A673 (cell line): ENCODE measurements around the gene ATP2B2. TPM values are rescaled to one million over a fixed set of nuclear protein-coding genes. Genes with fewer than 3 reads are reported as not detected.

ENCODE experiments used
- BruUV-seq: library from RNA; stranded (reverse); fragments of 400-500 nt; replicated peaks from 2 replicates; lab custom pipeline; 2021; lab: Mats Ljungman, UMichigan
- CTCF ChIA-PET: fragments of 300-600 bp; sonication (Branson Sonifier 250); formaldehyde crosslinking; loops from one replicate; lab custom pipeline; 2022; ENCODE audit warnings: antibody characterized with exemption; lab: Charles Lee
- POLR2A ChIA-PET: fragments of 300-600 bp; sonication (Branson Sonifier 250); formaldehyde crosslinking; loops from one replicate; lab custom pipeline; 2022; ENCODE audit warnings: antibody characterized with exemption; ENCODE audit not compliant: low non-redundant PET; lab: Charles Lee
- DNase-seq: peaks from one replicate; pipeline ENCODE4 v3.0.0-alpha.2; 2015; ENCODE audit warnings: low spot score
- H3K27ac ChIP-seq: fragments of 200-600 bp; sonication (generic); 2 replicates; pipeline ENCODE4 v1.5.1; 2016; ENCODE audit warnings: mixed run types, low read depth, mild to moderate bottlenecking, mixed read lengths, antibody characterized with exemption, low read length; ENCODE audit not compliant: poor library complexity, severe bottlenecking
- H3K27me3 ChIP-seq: fragments of 200-600 bp; sonication (generic); replicated peaks from 2 replicates; pipeline ENCODE4 v1.6.1; 2017; ENCODE audit warnings: mixed run types, low read depth, mild to moderate bottlenecking, mixed read lengths, antibody characterized with exemption, low read length; ENCODE audit not compliant: insufficient read depth, poor library complexity
- H3K36me3 ChIP-seq: fragments of 200-600 bp; sonication (generic); 2 replicates; pipeline ENCODE4 v1.6.1; 2016; ENCODE audit warnings: mixed run types, mild to moderate bottlenecking, mixed read lengths, antibody characterized with exemption, low read length; ENCODE audit not compliant: insufficient read depth, poor library complexity, severe bottlenecking
- H3K4me1 ChIP-seq: fragments of 200-600 bp; sonication (generic); 2 replicates; pipeline ENCODE4 v1.6.1; 2017; ENCODE audit warnings: mixed run types, mild to moderate bottlenecking, mixed read lengths, antibody characterized with exemption, low read length; ENCODE audit not compliant: insufficient read depth, poor library complexity, severe bottlenecking
- H3K4me3 ChIP-seq: fragments of 200-600 bp; sonication (generic); 2 replicates; pipeline ENCODE4 v1.5.1; 2016; ENCODE audit warnings: low read depth, mixed run types, mild to moderate bottlenecking, mixed read lengths, low read length; ENCODE audit not compliant: poor library complexity, severe bottlenecking
- H3K9me3 ChIP-seq: fragments of 200-600 bp; sonication (generic); 2 replicates; pipeline ENCODE4 v1.6.1; 2016; ENCODE audit warnings: mixed run types, low read depth, mild to moderate bottlenecking, mixed read lengths, antibody characterized with exemption, low read length; ENCODE audit not compliant: poor library complexity, severe bottlenecking
- CTCF ChIP-seq: fragments of 300-800, 200-600 bp; sonication (generic); conservative IDR thresholded peaks from 2 replicates; pipeline ENCODE4 v1.5.1; 2017; ENCODE audit warnings: low read depth, mild to moderate bottlenecking, antibody characterized with exemption, low read length, moderate library complexity, mixed read lengths
- EZH2 ChIP-seq: fragments of 200-600 bp; sonication (generic); IDR thresholded peaks from 2 replicates; pipeline ENCODE4 v1.6.1; 2017; ENCODE audit warnings: borderline replicate concordance, low read depth, mild to moderate bottlenecking, mixed read lengths, antibody characterized with exemption, low read length; ENCODE audit not compliant: poor library complexity, severe bottlenecking
- intact Hi-C: fragments of 100-400 bp; cut with micrococcal nuclease; formaldehyde crosslinking; loops from one replicate; pipeline ENCODE4 v1.10.0; 2022; ENCODE audit not compliant: unreplicated experiment
- total RNA-seq: library from RNA; stranded (reverse); gene quantifications from 2 replicates; pipeline ENCODE4 v1.2.3, GENCODE V29; 2021

ATP2B2 gene
- total RNA-seq, 1 experiment from 2014 or later: 0.17 TPM

GRCh38 chr3:10341901-10342398 lies 163.4 kb downstream of the ATP2B2 start:
- Histone ChIP-seq H3K4me3 (no peak overlapping the region), H3K4me1 (no peaks in the 10 kb centered on the region), H3K27me3 (no peaks in the 10 kb centered on the region), H3K9me3 (no peaks in the 10 kb centered on the region), H3K27ac (no peak overlapping the region), H3K36me3 (no peaks in the 10 kb centered on the region)
- DNase-seq: no peak
- TF ChIP-seq CTCF: no peak
- intact Hi-C loops: no loop called here
- BruUV-seq: no TSS peak
- ChIA-PET POLR2A (no interaction called here), CTCF (no interaction called here)

GRCh38 chr3:10340476-10340875 lies 164.9 kb downstream of the ATP2B2 start:
- Histone ChIP-seq H3K4me3 (no peak overlapping the region), H3K4me1 (no peaks in the 10 kb centered on the region), H3K27ac (no peak overlapping the region), H3K36me3 (no peaks in the 10 kb centered on the region), H3K27me3 (no peaks in the 10 kb centered on the region), H3K9me3 (no peaks in the 10 kb centered on the region)
- CTCF ChIA-PET: no interaction called here
- BruUV-seq: no TSS peak
- no peak for DNase-seq
- POLR2A ChIA-PET: no interaction called here
- intact Hi-C loops: no loop called here
- TF ChIP-seq EZH2: no peak
- no peak for TF ChIP-seq CTCF

GRCh38 chr3:10340046-10340445 lies 165.3 kb downstream of the ATP2B2 start:
- TF ChIP-seq EZH2: no peak
- TF ChIP-seq CTCF: no peak

More at GRCh38 chr3:10340046-10340445, 165.3 kb downstream of the ATP2B2 start:
- CTCF ChIA-PET: no interaction called here
- Histone ChIP-seq H3K27ac (no peak overlapping the region), H3K9me3 (no peaks in the 10 kb centered on the region), H3K36me3 (no peaks in the 10 kb centered on the region), H3K4me1 (no peaks in the 10 kb centered on the region), H3K27me3 (no peaks in the 10 kb centered on the region), H3K4me3 (no peak overlapping the region)
- BruUV-seq: no TSS peak
- no peak for DNase-seq
- POLR2A ChIA-PET: no interaction called here
- intact Hi-C loops: no loop called here
